Type B pancreatic cell (in vitro differentiated cells): ENCODE measurements around the gene PPP1R13L. TPM values are rescaled to one million over a fixed set of nuclear protein-coding genes. Genes with fewer than 3 reads are reported as not detected.

Experiments used
- DNase-seq: peaks from one replicate; pipeline ENCODE4 v3.0.0; 2021; ENCODE audit warnings: mixed read lengths; ENCODE audit not compliant: unreplicated experiment; ENCODE audit errors: extremely low spot score
- H3K27ac Mint-ChIP-seq: 2 replicates; pipeline ENCODE4 v1.8.0; 2021; ENCODE audit warnings: mild to moderate bottlenecking, mixed read lengths
- H3K27me3 Mint-ChIP-seq: 2 replicates; pipeline ENCODE4 v1.8.0; 2021; ENCODE audit warnings: mixed read lengths
- H3K36me3 Mint-ChIP-seq: 2 replicates; pipeline ENCODE4 v1.8.0; 2021; ENCODE audit warnings: mixed read lengths
- H3K4me1 Mint-ChIP-seq: one replicate; pipeline ENCODE4 v1.8.0; 2021; ENCODE audit warnings: mixed read lengths; ENCODE audit not compliant: unreplicated experiment
- H3K4me3 Mint-ChIP-seq: 2 replicates; pipeline ENCODE4 v1.8.0; 2021; ENCODE audit warnings: mild to moderate bottlenecking, mixed read lengths
- H3K9me3 Mint-ChIP-seq: 2 replicates; pipeline ENCODE4 v1.8.0; 2021; ENCODE audit warnings: mixed read lengths
- CTCF ChIP-seq: fragments of 200-600 bp; sonication (generic); conservative IDR thresholded peaks from 2 replicates; pipeline ENCODE4 v1.5.0; 2021; ENCODE audit warnings: antibody characterized with exemption, mild to moderate bottlenecking
- total RNA-seq: library from RNA; stranded (reverse); gene quantifications from 2 replicates; pipeline ENCODE4 v1.2.1, GENCODE V29; 2021; ENCODE audit warnings: low replicate concordance

PPP1R13L gene
- total RNA-seq, 1 donor from 2014 or later, result 38.6 TPM

- Mint-ChIP-seq H3K27ac (no peak overlapping the region), H3K4me3 (no peak overlapping the region), H3K27me3 (no peaks in the 10 kb centered on the region), H3K36me3 (peaks cover 5% of the 10 kb centered on the region), H3K9me3 (no peaks in the 10 kb centered on the region), H3K4me1 (no peaks in the 10 kb centered on the region)
- DNase-seq, result no peak
- no peak for TF ChIP-seq CTCF
Observed at GRCh38 chr19:45355910-45356309, 49.0 kb downstream of the PPP1R13L start.

- Mint-ChIP-seq H3K27me3 (no peaks in the 10 kb centered on the region), H3K27ac (no peak overlapping the region), H3K9me3 (no peaks in the 10 kb centered on the region), H3K4me1 (no peaks in the 10 kb centered on the region), H3K36me3 (peaks cover 7% of the 10 kb centered on the region), H3K4me3 (no peak overlapping the region)
- TF ChIP-seq CTCF, result no peak
- no peak for DNase-seq
Observed at GRCh38 chr19:45355402-45355801, 49.5 kb downstream of the PPP1R13L start.

- H3K27me3 Mint-ChIP-seq, result no peaks in the 10 kb centered on the region
- no peak for DNase-seq
- H3K9me3 Mint-ChIP-seq, result no peaks in the 10 kb centered on the region
- H3K36me3 Mint-ChIP-seq, result peaks cover 7% of the 10 kb centered on the region
- no peak overlapping the region for H3K27ac Mint-ChIP-seq
- no peak for TF ChIP-seq CTCF
- no peak overlapping the region for H3K4me3 Mint-ChIP-seq
- H3K4me1 Mint-ChIP-seq, result no peaks in the 10 kb centered on the region
Observed at GRCh38 chr19:45354241-45354842, 50.5 kb downstream of the PPP1R13L start.

GRCh38 chr19:45352914-45353796, 51.7 kb downstream of the PPP1R13L start:
- H3K4me1 Mint-ChIP-seq, result no peaks in the 10 kb centered on the region
- DNase-seq, result no peak
- H3K27ac Mint-ChIP-seq, result no peak overlapping the region
- H3K27me3 Mint-ChIP-seq, result no peaks in the 10 kb centered on the region
- H3K36me3 Mint-ChIP-seq, result peaks cover 7% of the 10 kb centered on the region
- H3K9me3 Mint-ChIP-seq, result no peaks in the 10 kb centered on the region
- TF ChIP-seq CTCF, result no peak
- H3K4me3 Mint-ChIP-seq, result no peak overlapping the region

GRCh38 chr19:45352471-45352870, 52.4 kb downstream of the PPP1R13L start:
- no peaks in the 10 kb centered on the region for H3K4me1 Mint-ChIP-seq
- TF ChIP-seq CTCF, result no peak
- H3K36me3 Mint-ChIP-seq, result peaks cover 7% of the 10 kb centered on the region
- H3K4me3 Mint-ChIP-seq, result no peak overlapping the region
- H3K27me3 Mint-ChIP-seq, result no peaks in the 10 kb centered on the region
- no peak overlapping the region for H3K27ac Mint-ChIP-seq
- no peak for DNase-seq
- no peaks in the 10 kb centered on the region for H3K9me3 Mint-ChIP-seq
